NCI-H82 (cell line): ENCODE measurements around the gene HCK.

ENCODE experiments used
- DNase-seq: peaks from one replicate; lab custom pipeline; 2025; lab: John Stamatoyannopoulos, UW

Gene HCK

GRCh38 chr20:32052090-32052777 is at the start of gene HCK:
TSS of gene HCK (plus strand) at chr20:32052242.
- peak; percentile 66 for DNase-seq

- no peak for DNase-seq
Observed at GRCh38 chr20:32003325-32003724, 48.7 kb upstream of the HCK start.

DNA sequence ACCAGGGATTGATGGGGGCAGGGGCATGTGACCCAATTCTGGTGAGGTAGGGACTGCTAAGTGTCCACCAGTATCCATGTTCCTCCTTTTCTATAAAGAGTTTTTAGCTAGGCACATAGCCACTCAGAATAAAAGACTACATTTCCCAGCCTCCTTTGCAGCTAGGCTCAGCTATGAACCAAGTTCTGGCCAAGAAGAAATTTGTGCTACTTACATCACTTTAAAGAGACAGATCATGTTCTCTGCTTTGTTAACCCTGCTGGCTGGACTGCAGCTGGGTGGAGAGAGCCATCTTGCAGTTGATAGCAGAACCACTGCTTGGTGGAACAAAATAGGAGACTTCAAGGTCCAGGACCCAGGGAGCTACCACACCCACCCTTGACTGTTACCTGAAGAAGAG is 47.1 kb upstream of the HCK start:
- DNase-seq, result peak; percentile 17

DNA sequence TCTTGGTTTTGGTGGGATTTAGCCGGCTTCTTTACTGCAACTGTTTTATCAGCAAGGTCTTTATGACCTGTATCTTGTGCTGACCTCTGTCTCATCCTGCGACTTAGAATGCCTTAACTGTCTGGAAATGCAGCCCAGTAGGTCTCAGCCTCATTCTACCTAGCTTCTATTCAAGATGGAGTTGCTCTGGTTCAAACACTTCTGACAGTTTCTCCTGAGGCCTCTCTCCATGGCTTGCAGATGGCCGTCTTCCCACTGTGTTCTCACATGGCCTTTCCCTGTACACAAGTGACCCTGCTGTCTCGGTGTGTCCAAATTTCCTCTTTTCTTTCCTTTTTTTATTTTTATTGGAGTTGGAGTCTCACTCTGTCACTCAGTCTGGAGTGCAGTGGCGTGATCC is 46.0 kb upstream of the HCK start:
- DNase-seq, result no peak

- peak; percentile 65 for DNase-seq
Observed at GRCh38 chr20:32006841-32007786, 44.9 kb upstream of the HCK start.

GRCh38 chr20:32007787-32008616 is 44.0 kb upstream of the HCK start:
- DNase-seq, result no peak

GRCh38 chr20:32009564-32009963 is 42.5 kb upstream of the HCK start:
- no peak for DNase-seq

DNA sequence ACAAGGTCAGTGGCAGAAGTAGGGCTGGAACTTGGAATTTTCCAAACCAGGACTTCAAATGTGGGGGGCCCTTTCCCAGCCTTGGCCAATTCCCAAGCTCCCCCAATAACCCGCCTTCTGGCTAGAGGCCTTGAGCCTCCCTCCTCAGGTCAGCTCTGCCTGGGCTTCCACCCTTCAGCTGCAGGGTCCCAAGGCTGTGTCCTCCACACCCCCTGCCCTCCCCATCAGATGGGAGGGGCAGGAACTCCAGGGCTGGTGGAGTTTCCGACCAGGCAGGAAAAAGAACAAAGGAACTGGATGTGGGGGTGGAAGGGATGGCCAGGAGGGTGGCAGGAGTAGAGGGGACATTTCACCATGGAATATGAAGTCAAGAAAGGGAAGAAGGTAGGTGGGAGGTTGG is 41.9 kb upstream of the HCK start, which contains the start of gene CCM2L:
CCM2L (plus strand) TSS at position 338 of the 400 bp plus-strand sequence; CDS start at position 355, 17 bp downstream.
- DNase-seq, result no peak

DNA sequence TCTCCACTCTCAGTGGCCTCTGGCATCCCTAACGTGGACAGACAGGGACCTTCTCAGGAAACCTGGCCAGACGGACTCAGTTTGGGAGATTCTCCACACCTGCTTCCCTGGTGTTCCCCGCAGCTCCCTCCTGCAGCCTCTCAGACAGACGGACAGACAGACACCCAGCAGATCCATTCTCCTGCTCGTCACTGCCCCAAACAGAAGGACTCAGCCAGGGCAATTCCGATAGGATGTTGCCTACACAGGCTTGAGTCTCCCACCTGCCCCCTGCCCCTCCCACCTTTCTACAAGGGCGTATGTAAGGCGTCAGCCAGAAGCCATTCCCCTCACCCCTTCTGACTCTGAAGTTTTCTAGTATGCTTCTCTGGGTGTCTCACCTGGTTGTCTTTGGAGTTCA is 41.4 kb upstream of the HCK start:
- DNase-seq, result peak; percentile 36

GRCh38 chr20:32012159-32012688 is 39.8 kb upstream of the HCK start:
- no peak for DNase-seq

- DNase-seq, result no peak
Observed at GRCh38 chr20:32013326-32013725, 38.7 kb upstream of the HCK start.

GRCh38 chr20:32017711-32018251 is 34.3 kb upstream of the HCK start:
- peak; percentile 82 for DNase-seq

GRCh38 chr20:32018269-32019155 is 33.5 kb upstream of the HCK start:
- DNase-seq, result peak; percentile 93

GRCh38 chr20:32019156-32019510 is 32.9 kb upstream of the HCK start:
- DNase-seq, result peak; percentile 82

DNA sequence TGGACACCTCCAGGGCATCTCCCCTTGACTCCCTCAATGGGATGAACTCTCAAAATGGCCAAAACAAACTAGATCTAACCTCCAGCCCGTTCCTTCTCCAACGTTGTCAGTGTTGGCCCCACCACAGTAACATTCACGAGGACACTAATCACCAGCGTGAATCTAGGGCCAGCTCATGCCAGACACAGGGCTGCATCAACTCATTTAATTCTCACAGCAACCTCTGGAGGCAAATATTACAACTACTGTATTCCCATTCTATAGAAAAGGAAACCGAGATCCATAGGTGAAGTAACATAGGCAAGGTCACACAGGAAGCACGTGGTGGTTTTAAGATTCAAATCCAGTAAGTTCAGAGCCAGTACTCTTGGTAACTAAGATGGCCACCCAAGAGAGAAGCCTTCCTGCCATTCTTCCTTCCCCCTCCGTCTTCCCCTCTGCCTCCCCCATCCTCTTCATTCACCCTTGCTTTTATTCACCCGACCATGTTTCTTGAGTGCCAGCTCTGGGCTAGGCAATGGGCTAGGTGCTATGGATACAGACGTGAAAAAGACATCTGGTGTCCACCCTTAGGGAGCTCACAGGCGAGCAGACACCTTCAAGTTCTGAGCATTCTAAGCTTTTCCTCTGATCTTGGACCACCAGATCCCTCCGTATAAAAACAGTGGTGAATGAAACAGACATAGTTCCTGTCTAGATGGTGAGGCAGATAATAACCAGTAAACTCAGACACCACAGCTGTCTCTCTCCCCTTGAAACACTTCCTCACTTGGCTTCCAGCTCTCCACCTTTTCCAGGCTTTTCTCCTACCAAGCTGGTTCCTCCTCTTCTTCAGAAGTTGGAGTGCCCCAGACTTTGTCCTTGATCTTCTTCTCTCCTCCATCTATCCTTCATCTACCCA is 32.2 kb upstream of the HCK start:
- DNase-seq, result peak; percentile 52

DNA sequence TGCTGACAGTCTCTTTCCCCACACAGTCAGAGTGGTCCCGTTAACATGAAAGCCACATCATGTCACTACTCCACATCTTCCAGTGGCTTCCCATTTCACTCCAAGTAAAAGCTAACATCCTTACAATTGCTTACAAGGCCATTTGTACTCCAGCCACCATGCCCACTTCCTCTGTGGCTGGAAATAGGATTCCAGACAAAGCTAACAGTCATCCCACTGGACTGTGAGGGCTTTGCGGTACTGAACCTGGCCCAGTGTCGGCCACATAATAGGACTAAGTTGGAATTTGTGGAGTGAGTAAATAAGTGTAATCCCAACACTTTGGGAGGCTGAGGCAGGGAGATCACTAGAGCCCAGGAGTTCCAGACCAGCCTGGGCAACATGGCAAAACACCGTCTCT is 31.0 kb upstream of the HCK start:
- no peak for DNase-seq

GRCh38 chr20:32024683-32025295 is 27.3 kb upstream of the HCK start:
- peak; percentile 20 for DNase-seq

DNA sequence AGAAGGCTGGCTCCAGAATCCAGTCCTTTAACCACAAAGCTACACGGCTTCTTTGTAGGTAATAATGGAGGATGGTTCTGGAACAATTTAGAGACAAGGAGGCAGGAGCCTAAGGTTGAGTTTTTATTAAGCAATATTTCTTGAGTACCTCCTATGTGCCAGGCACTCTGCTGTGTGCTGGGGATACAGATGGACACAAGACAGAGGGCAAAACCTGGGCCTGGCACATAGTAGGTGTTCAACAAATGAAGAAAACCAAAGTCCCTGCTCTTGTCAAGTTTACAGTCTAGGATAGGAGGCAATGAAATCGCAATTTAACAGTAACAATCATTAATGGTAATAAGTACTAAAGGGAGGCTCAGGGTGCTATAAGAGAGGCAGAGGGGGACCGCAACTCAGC is 24.4 kb upstream of the HCK start:
- no peak for DNase-seq
